ENCODE results near the gene EEFSEC. TPM values are rescaled to one million over a fixed set of nuclear protein-coding genes. Genes with fewer than 3 reads are reported as not detected.

Gene EEFSEC
- total RNA-seq, 1 donor from 2014 or later = 7.1 TPM

DNA sequence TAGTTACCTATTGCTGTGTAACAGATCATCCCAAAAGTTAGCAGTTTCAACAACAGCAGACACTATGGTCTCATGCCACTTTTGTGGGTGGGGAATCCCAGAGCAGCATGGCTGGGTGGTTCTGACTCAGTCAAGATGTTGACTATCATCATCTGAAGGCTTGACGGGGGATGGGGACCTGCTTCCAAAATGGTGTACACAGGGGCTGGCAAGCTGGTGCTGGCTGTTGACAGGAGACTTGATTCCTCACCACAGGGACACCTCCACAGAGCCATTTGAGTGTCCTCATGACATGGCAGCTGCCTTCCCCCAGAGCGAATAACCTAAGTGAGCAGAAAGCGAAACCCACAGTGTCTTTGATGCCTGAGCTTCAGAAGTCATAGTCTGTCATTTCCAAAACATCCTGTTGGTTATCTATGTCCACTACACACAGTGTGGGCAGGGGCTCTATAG, 294.3 kb downstream of the EEFSEC start:
- Mint-ChIP-seq H3K9me3 (ENCODE audit: unreplicated experiment) (no peaks in the 10 kb centered on the region), H3K27me3 (ENCODE audit: unreplicated experiment) (peaks cover 34% of the 10 kb centered on the region), H3K36me3 (ENCODE audit: low read depth, unreplicated experiment) (peaks cover 21% of the 10 kb centered on the region), H3K4me3 (ENCODE audit: unreplicated experiment) (no peak overlapping the region), H3K4me1 (ENCODE audit: unreplicated experiment) (peaks cover 24% of the 10 kb centered on the region), H3K27ac (ENCODE audit: unreplicated experiment) (no peak overlapping the region)
- DNase-seq (ENCODE audit: low spot score) = no peak
- no peak for TF ChIP-seq CTCF (IDR thresholded peaks at IDR 0.05; ENCODE audit: unreplicated experiment)

DNA sequence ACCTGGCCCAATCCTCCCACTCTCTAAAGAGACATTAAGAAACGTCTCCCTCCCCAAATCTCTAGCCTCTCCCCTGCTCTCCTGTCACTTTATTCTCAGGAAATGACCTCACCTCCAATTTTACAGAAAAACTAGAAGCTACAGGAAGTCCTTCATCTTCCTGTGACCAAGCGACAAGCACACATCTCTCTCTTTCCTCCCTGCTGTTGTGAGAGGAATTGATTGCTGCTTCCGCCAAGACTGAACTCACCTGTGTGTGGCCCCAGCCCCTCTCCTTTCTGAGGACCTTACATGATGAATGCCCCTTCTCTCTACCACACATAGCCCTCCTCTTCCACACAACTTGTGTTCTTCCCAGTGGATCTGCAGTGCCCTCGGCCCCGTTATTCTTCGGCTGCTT, 295.2 kb downstream of the EEFSEC start:
- no peak for TF ChIP-seq CTCF (IDR thresholded peaks at IDR 0.05; ENCODE audit: unreplicated experiment)
- Mint-ChIP-seq H3K27me3 (ENCODE audit: unreplicated experiment) (peaks cover 33% of the 10 kb centered on the region), H3K27ac (ENCODE audit: unreplicated experiment) (peak overlapping the region; percentile 88), H3K36me3 (ENCODE audit: low read depth, unreplicated experiment) (peaks cover 17% of the 10 kb centered on the region), H3K4me1 (ENCODE audit: unreplicated experiment) (peaks cover 24% of the 10 kb centered on the region), H3K9me3 (ENCODE audit: unreplicated experiment) (no peaks in the 10 kb centered on the region), H3K4me3 (ENCODE audit: unreplicated experiment) (peak overlapping the region; percentile 10)
- no peak for DNase-seq (ENCODE audit: low spot score)

DNA sequence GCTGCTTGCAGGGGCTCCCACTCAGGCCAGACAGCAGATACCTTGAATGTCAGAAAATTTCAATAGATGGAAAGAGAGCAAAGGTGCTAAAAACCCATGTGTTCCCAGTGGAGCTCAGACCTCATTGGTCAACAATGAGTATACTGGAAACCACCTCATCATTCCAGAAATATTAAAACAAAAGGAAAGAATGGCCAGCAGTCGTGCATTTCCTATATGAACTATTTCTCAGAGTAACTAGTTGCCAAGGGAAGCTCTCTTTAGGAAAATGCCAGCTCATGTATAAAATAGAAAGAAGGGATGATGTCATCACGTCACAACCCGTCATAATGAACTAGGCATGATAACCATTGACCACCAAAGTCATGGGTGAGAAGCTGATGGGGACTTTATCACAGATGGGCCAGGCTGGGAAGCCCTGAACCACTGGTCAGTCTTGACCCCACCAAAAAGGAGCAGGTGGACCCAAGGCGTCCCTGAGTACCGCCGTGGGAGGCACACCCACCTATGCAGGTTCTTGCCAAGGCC, 295.9 kb downstream of the EEFSEC start:
- no peak for DNase-seq (ENCODE audit: low spot score)
- H3K27me3 Mint-ChIP-seq (ENCODE audit: unreplicated experiment) = peaks cover 30% of the 10 kb centered on the region

GRCh38 chr3:128452120-128452519, 298.8 kb downstream of the EEFSEC start:
- Mint-ChIP-seq H3K27ac (ENCODE audit: unreplicated experiment) (no peak overlapping the region), H3K9me3 (ENCODE audit: unreplicated experiment) (no peaks in the 10 kb centered on the region), H3K36me3 (ENCODE audit: low read depth, unreplicated experiment) (peaks cover 18% of the 10 kb centered on the region), H3K4me3 (ENCODE audit: unreplicated experiment) (no peak overlapping the region), H3K4me1 (ENCODE audit: unreplicated experiment) (peaks cover 22% of the 10 kb centered on the region), H3K27me3 (ENCODE audit: unreplicated experiment) (peaks cover 25% of the 10 kb centered on the region)
- DNase-seq (ENCODE audit: low spot score) = no peak
- TF ChIP-seq CTCF (IDR thresholded peaks at IDR 0.05; ENCODE audit: unreplicated experiment) = no peak

More for the DNA sequence above, 295.9 kb downstream of the EEFSEC start:
- Mint-ChIP-seq H3K27ac (ENCODE audit: unreplicated experiment) (peak overlapping the region; percentile 88), H3K4me1 (ENCODE audit: unreplicated experiment) (peaks cover 24% of the 10 kb centered on the region), H3K9me3 (ENCODE audit: unreplicated experiment) (no peaks in the 10 kb centered on the region), H3K36me3 (ENCODE audit: low read depth, unreplicated experiment) (peaks cover 17% of the 10 kb centered on the region), H3K4me3 (ENCODE audit: unreplicated experiment) (peak overlapping the region; percentile 10)
- no peak for TF ChIP-seq CTCF (IDR thresholded peaks at IDR 0.05; ENCODE audit: unreplicated experiment)

- Mint-ChIP-seq H3K27ac (ENCODE audit: unreplicated experiment) (no peak overlapping the region), H3K4me1 (ENCODE audit: unreplicated experiment) (peaks cover 18% of the 10 kb centered on the region), H3K4me3 (ENCODE audit: unreplicated experiment) (no peak overlapping the region), H3K9me3 (ENCODE audit: unreplicated experiment) (no peaks in the 10 kb centered on the region), H3K27me3 (ENCODE audit: unreplicated experiment) (peaks cover 23% of the 10 kb centered on the region), H3K36me3 (ENCODE audit: low read depth, unreplicated experiment) (peaks cover 18% of the 10 kb centered on the region)
- DNase-seq (ENCODE audit: low spot score) = no peak
- TF ChIP-seq CTCF (IDR thresholded peaks at IDR 0.05; ENCODE audit: unreplicated experiment) = no peak
Measured at GRCh38 chr3:128452678-128453275, 299.5 kb downstream of the EEFSEC start.
